Tibial nerve (tissue), 4 donors: ENCODE results near the gene B3GNT5. TPM values are rescaled to one million over a fixed set of nuclear protein-coding genes. Genes with fewer than 3 reads are reported as not detected.
A peak's percentile ranks its signal among the peaks of the same experiment; 100 is the strongest.

Experiments used
- DNase-seq, 2 donors: peaks; one replicate each; pipeline ENCODE4 v3.0.0-alpha.2; 2019; ENCODE audit warnings: low spot score in 2 of 2
- H3K27ac ChIP-seq, 4 donors: fragments of 200-600 bp; sonication (generic) in 3 of 4; one replicate each; pipeline ENCODE4 v1.5.1; 2017 to 2019; ENCODE audit warnings: mild to moderate bottlenecking in 1 of 4
- H3K27me3 ChIP-seq, 2 donors: fragments of 200-600 bp; sonication (generic) in 1 of 2; one replicate each; pipeline versions ENCODE4 v1.5.1 to v1.6.0; 2017 to 2019
- H3K36me3 ChIP-seq, 3 donors: fragments of 200-600 bp; sonication (generic); one replicate each; pipeline ENCODE4 v1.5.1; 2018 to 2019
- H3K4me1 ChIP-seq, 4 donors: fragments of 200-600 bp; sonication (generic) in 3 of 4; one replicate each; pipeline ENCODE4 v1.5.1; 2017 to 2019
- H3K4me3 ChIP-seq, 4 donors: fragments of 200-600 bp; sonication (generic) in 3 of 4; one replicate each; pipeline ENCODE4 v1.5.1; 2017 to 2019; ENCODE audit warnings: mild to moderate bottlenecking in 1 of 4, moderate library complexity in 1 of 4
- H3K9me3 ChIP-seq, 4 donors: fragments of 200-600 bp; sonication (generic) in 3 of 4; one replicate each; pipeline ENCODE4 v1.5.1; 2017 to 2019
- CTCF ChIP-seq, 5 experiments: fragments of 200-600 bp in 3 of 5; fragments of 450-650 bp in 2 of 5; sonication (generic) in 3 of 5; IDR thresholded peaks; one replicate each; pipeline ENCODE4 v1.5.1; 2016 to 2019; ENCODE audit warnings: antibody characterized with exemption in 5 of 5, mild to moderate bottlenecking in 3 of 5, moderate library complexity in 2 of 5
- EP300 ChIP-seq, 2 donors: sonication (generic); formaldehyde crosslinking; IDR thresholded peaks; one replicate each; pipeline ENCODE4 v1.6.1; 2017; ENCODE audit warnings: antibody characterized with exemption in 2 of 2, mild to moderate bottlenecking in 1 of 2
- POLR2A ChIP-seq, 2 donors: fragments of 450-650 bp; IDR thresholded peaks; one replicate each; pipeline ENCODE4 v1.6.1; 2017; ENCODE audit warnings: antibody characterized with exemption in 2 of 2, mild to moderate bottlenecking in 2 of 2, moderate library complexity in 2 of 2
- WGBS, 2 donors: methylation state at CpG; one replicate each; pipeline ENCODE4 v1.1.5; 2018; 5-methylcytosine and 5-hydroxymethylcytosine counted together
- total RNA-seq, 4 donors: library from RNA; depleted of rRNA; stranded (reverse); fragments of >200 nt; gene quantifications; one replicate each; pipeline ENCODE4 v1.1.0, GENCODE V29; 2016

The B3GNT5 gene
- total RNA-seq, 4 donors from 2014 or later = 7.1 to 10.7 (median 9.2) TPM

- H3K4me3 ChIP-seq = no peak overlapping the region
- H3K27ac ChIP-seq = peak overlapping the region in 1 of 4 donors; percentile 49
- DNase-seq = no peak
- H3K4me1 ChIP-seq = no peaks in the 10 kb centered on the region
- no peaks in the 10 kb centered on the region for H3K36me3 ChIP-seq
- no peaks in the 10 kb centered on the region for H3K9me3 ChIP-seq
- WGBS, 2 donors = 51 to 65% methylated on average over 9 of the region's 9 CpGs
- no peaks in the 10 kb centered on the region for H3K27me3 ChIP-seq
- peak in 1 of 2 donors; percentile 56 for TF ChIP-seq EP300 (IDR thresholded peaks at IDR 0.05)
- no peak for TF ChIP-seq CTCF (IDR thresholded peaks at IDR 0.05)
Measured at GRCh38 chr3:183210862-183211341, 42.2 kb upstream of the B3GNT5 start.

- Histone ChIP-seq H3K27ac (peak overlapping the region in 1 of 4 donors; percentile 49), H3K9me3 (no peaks in the 10 kb centered on the region)
- 74 to 82% methylated on average over 13 of the region's 13 CpGs for WGBS, 2 donors
Measured at GRCh38 chr3:183211352-183211751, 41.7 kb upstream of the B3GNT5 start.

GRCh38 chr3:183212096-183212495, 41.0 kb upstream of the B3GNT5 start:
- WGBS, 2 donors = 79 to 83% methylated on average over 12 of the region's 12 CpGs
- Histone ChIP-seq H3K27me3 (no peaks in the 10 kb centered on the region), H3K36me3 (no peaks in the 10 kb centered on the region), H3K4me3 (no peak overlapping the region), H3K9me3 (no peaks in the 10 kb centered on the region), H3K27ac (peak overlapping the region in 2 of 4 donors; percentile 13 to 54), H3K4me1 (no peaks in the 10 kb centered on the region)
- TF ChIP-seq EP300 (IDR thresholded peaks at IDR 0.05) = no peak
- no peak for TF ChIP-seq CTCF (IDR thresholded peaks at IDR 0.05)
- TF ChIP-seq POLR2A (IDR thresholded peaks at IDR 0.05) = no peak
- DNase-seq = no peak

More at GRCh38 chr3:183211352-183211751, 41.7 kb upstream of the B3GNT5 start:
- no peaks in the 10 kb centered on the region for H3K27me3 ChIP-seq
- no peaks in the 10 kb centered on the region for H3K4me1 ChIP-seq
- DNase-seq = no peak
- no peak overlapping the region for H3K4me3 ChIP-seq
- H3K36me3 ChIP-seq = no peaks in the 10 kb centered on the region
- TF ChIP-seq EP300 (IDR thresholded peaks at IDR 0.05) (no peak), POLR2A (IDR thresholded peaks at IDR 0.05) (no peak), CTCF (IDR thresholded peaks at IDR 0.05) (no peak)

GRCh38 chr3:183212565-183212964, 40.5 kb upstream of the B3GNT5 start:
- H3K4me1 ChIP-seq = no peaks in the 10 kb centered on the region
- H3K9me3 ChIP-seq = no peaks in the 10 kb centered on the region
- H3K27me3 ChIP-seq = no peaks in the 10 kb centered on the region
- H3K27ac ChIP-seq = peak overlapping the region in 2 of 4 donors; percentile 13 to 54
- no peak overlapping the region for H3K4me3 ChIP-seq
- H3K36me3 ChIP-seq = no peaks in the 10 kb centered on the region
- TF ChIP-seq EP300 (IDR thresholded peaks at IDR 0.05) (peak; percentile 30 to 59), POLR2A (IDR thresholded peaks at IDR 0.05) (no peak), CTCF (IDR thresholded peaks at IDR 0.05) (no peak)
- 57 to 68% methylated on average over 7 of the region's 7 CpGs for WGBS, 2 donors
- DNase-seq = no peak

- no peak overlapping the region for H3K27ac ChIP-seq
- no peaks in the 10 kb centered on the region for H3K27me3 ChIP-seq
- H3K9me3 ChIP-seq = no peaks in the 10 kb centered on the region
- no peaks in the 10 kb centered on the region for H3K36me3 ChIP-seq
- TF ChIP-seq EP300 (IDR thresholded peaks at IDR 0.05) (no peak), POLR2A (IDR thresholded peaks at IDR 0.05) (no peak), CTCF (IDR thresholded peaks at IDR 0.05) (no peak)
- no peak for DNase-seq
- WGBS, 2 donors = 58 to 60% methylated on average over 3 of the region's 3 CpGs
- H3K4me3 ChIP-seq = no peak overlapping the region
- H3K4me1 ChIP-seq = no peaks in the 10 kb centered on the region
Measured at GRCh38 chr3:183213415-183214276, 39.4 kb upstream of the B3GNT5 start.
